Lower leg skin (tissue), 3 donors: ENCODE measurements around the gene PCDH9.

Experiments
- POLR2A ChIP-seq, 2 donors: fragments of 450-650 bp; IDR thresholded peaks; one replicate each; pipeline ENCODE4 v1.6.1; 2016 to 2017; ENCODE audit warnings: antibody characterized with exemption in 2 of 2, mild to moderate bottlenecking in 1 of 2, moderate library complexity in 1 of 2
- TF ChIP-seq, protein P1 (sequence below), 3 donors: fragments of 450-650 bp; IDR thresholded peaks; one replicate each; pipeline ENCODE4 v1.5.1; 2016; ENCODE audit warnings: antibody characterized with exemption in 3 of 3, mild to moderate bottlenecking in 3 of 3, moderate library complexity in 2 of 3

DNA sequence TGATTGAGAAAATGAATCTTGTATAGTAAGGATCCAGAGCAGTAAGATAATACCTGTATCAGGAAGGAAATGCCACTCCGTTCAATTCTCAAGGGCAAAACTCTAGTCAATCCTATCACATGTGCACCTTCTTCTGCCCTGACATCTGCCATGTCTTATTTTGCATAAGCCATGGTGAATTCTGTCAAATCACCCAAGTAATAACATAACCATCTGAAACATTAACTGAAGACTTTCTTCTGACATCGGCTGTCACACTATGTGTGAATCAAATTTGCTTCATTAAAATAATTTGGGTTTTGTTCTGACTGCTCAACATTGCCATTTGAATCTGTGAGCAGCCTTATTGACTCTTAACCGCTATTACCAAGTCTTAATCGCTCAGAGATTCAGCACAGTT is 91.2 kb downstream of the PCDH9 start:
- TF ChIP-seq, protein P1, sequence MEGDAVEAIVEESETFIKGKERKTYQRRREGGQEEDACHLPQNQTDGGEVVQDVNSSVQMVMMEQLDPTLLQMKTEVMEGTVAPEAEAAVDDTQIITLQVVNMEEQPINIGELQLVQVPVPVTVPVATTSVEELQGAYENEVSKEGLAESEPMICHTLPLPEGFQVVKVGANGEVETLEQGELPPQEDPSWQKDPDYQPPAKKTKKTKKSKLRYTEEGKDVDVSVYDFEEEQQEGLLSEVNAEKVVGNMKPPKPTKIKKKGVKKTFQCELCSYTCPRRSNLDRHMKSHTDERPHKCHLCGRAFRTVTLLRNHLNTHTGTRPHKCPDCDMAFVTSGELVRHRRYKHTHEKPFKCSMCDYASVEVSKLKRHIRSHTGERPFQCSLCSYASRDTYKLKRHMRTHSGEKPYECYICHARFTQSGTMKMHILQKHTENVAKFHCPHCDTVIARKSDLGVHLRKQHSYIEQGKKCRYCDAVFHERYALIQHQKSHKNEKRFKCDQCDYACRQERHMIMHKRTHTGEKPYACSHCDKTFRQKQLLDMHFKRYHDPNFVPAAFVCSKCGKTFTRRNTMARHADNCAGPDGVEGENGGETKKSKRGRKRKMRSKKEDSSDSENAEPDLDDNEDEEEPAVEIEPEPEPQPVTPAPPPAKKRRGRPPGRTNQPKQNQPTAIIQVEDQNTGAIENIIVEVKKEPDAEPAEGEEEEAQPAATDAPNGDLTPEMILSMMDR (IDR thresholded peaks at IDR 0.05) = no peak
- no peak for TF ChIP-seq POLR2A (IDR thresholded peaks at IDR 0.05)
